Adrenal gland (tissue), 12 donors: ENCODE results near the gene ATRN. TPM values are rescaled to one million over a fixed set of nuclear protein-coding genes. Genes with fewer than 3 reads are reported as not detected.

ENCODE experiments used
- DNase-seq, 7 donors: peaks; one replicate each; pipeline ENCODE4 v3.0.0-alpha.2; 2019 to 2020
- H3K27ac ChIP-seq, 5 donors: fragments of 200-600 bp; sonication (generic) in 4 of 5; 1 replicate in 3 of 5; 2 replicates in 2 of 5; pipeline versions ENCODE4 v1.5.1 to v1.8.0; 2016 to 2020; ENCODE audit warnings: mild to moderate bottlenecking in 1 of 5
- H3K27me3 ChIP-seq: fragments of 200-600 bp; 2 replicates; pipeline ENCODE4 v1.8.0; 2021
- H3K36me3 ChIP-seq, 2 donors: fragments of 200-600 bp; replicated peaks in 1 of 2; 1 replicate in 1 of 2; 2 replicates in 1 of 2; pipeline versions ENCODE4 v1.5.1 to v1.8.0; 2018 to 2022
- H3K4me1 ChIP-seq, 2 donors: fragments of 200-600 bp; replicated peaks in 1 of 2; 1 replicate in 1 of 2; 2 replicates in 1 of 2; pipeline versions ENCODE4 v1.5.1 to v1.8.0; 2018 to 2021
- H3K4me3 ChIP-seq, 4 donors: fragments of 200-600 bp; sonication (generic) in 3 of 4; one replicate each; pipeline ENCODE4 v1.5.1; 2016 to 2018
- H3K9me3 ChIP-seq, 3 donors: fragments of 200-600 bp; sonication (generic) in 1 of 3; replicated peaks in 1 of 3; 1 replicate in 2 of 3; 2 replicates in 1 of 3; pipeline versions ENCODE4 v1.5.1 to v1.8.0; 2016 to 2021
- POLR2A ChIP-seq, 2 donors: fragments of 450-650 bp; IDR thresholded peaks; one replicate each; pipeline ENCODE4 v1.6.1; 2017; ENCODE audit warnings: antibody characterized with exemption in 2 of 2, mild to moderate bottlenecking in 2 of 2, moderate library complexity in 1 of 2
- WGBS, 4 donors: extraction: QIAGEN DNeasy Blood & Tissue Kit in 2 of 4; methylation state at CpG; one replicate each; pipeline versions ENCODE4 v1.1.5 to v1.1.7; 2013 to 2017; 5-methylcytosine and 5-hydroxymethylcytosine counted together
- intact Hi-C, 2 donors: fragments of 100-400 bp; cut with DNase I; formaldehyde crosslinking; loops; one replicate each; pipeline versions ENCODE4 v1.14.1 to v1.15.0; 2022 to 2023
- polyA plus RNA-seq, 3 donors: library from polyadenylated mRNA; stranded (reverse); fragments of 200-250 nt in 2 of 3; fragments of 350-450 nt in 1 of 3; fragmentation: Illumina TruSeq in 1 of 3; extraction: RNeasy Lipid Tissue Mini Kit (QIAGEN cat#74804) in 1 of 3; gene quantifications; one replicate each; pipeline ENCODE4 v1.2.3, GENCODE V29; 2013 to 2014
- total RNA-seq, 9 donors: library from RNA; depleted of rRNA in 4 of 9; stranded (reverse); fragments of >200 nt in 4 of 9; fragments of 120-200 nt in 1 of 9; fragmentation: NEBNext Ultra II Directional in 1 of 9; extraction: Animal tissue kit (Norgen Biotek cat#: 25700) in 1 of 9; gene quantifications; one replicate each; pipeline versions ENCODE4 v1.1.0 to v1.2.4, GENCODE V29; 2013 to 2023
- TF ChIP-seq, protein P1 (sequence below), 6 experiments: fragments of 450-650 bp in 4 of 6; fragments of 200-600 bp in 2 of 6; sonication (generic) in 1 of 6; IDR thresholded peaks; 1 replicate in 5 of 6; 2 replicates in 1 of 6; pipeline versions ENCODE4 v1.5.1 to v1.8.0; 2016 to 2021; ENCODE audit warnings: antibody characterized with exemption in 6 of 6, mild to moderate bottlenecking in 2 of 6, moderate library complexity in 1 of 6
- donor health status: healthy with polysubstance abuse.
- donor health status: Bipolar disorder and iron deficiency.
- donor health status: DM: yes; HTN: yes; CAD: no.
- donor health status: DM: no; HTN: no; CAD: no.
- donor health status: DM: no; HTN: no; CAD: no.
- donor health status: DM: yes; HTN: yes; CAD: no.

Gene ATRN
- total and polyA plus RNA-seq, 12 donors = 6.2 to 81.1 (median 51.6) TPM

DNA sequence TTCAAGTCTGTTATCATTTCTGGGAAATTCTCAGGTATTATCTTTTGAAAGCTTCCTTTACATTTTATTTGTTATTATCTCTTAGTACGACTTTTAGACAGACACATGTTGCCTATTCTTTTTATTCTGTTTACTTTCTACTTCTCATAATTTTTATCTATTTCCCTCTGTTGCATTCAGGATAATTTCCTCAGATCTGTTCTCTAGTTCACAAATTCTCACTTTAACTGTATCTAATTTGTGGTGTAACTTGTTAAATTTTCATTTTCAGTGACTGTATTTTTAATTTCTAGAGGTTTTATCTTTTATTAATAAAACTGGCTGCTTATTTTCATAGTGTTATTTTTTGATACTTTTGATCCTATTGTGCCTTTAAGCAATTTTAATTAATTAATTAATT, 16.0 kb downstream of the ATRN start:
- H3K27ac ChIP-seq = no peak overlapping the region
- intact Hi-C loops = loop anchor here in 1 of 2 donors (10.0 kb wide), 1 partner anchor 78 kb away; no protein-coding TSS in a partner anchor
- peaks cover 0 to 5% of the 10 kb centered on the region in 2 donors for H3K36me3 ChIP-seq
- peaks cover 13 to 28% of the 10 kb centered on the region in 2 donors for H3K4me1 ChIP-seq
- no peak for DNase-seq
- 89 to 100% (median 97%) methylated on average over 1 of the region's 1 CpG for WGBS, 4 donors
- TF ChIP-seq POLR2A (IDR thresholded peaks at IDR 0.05) = no peak
- TF ChIP-seq, protein P1, sequence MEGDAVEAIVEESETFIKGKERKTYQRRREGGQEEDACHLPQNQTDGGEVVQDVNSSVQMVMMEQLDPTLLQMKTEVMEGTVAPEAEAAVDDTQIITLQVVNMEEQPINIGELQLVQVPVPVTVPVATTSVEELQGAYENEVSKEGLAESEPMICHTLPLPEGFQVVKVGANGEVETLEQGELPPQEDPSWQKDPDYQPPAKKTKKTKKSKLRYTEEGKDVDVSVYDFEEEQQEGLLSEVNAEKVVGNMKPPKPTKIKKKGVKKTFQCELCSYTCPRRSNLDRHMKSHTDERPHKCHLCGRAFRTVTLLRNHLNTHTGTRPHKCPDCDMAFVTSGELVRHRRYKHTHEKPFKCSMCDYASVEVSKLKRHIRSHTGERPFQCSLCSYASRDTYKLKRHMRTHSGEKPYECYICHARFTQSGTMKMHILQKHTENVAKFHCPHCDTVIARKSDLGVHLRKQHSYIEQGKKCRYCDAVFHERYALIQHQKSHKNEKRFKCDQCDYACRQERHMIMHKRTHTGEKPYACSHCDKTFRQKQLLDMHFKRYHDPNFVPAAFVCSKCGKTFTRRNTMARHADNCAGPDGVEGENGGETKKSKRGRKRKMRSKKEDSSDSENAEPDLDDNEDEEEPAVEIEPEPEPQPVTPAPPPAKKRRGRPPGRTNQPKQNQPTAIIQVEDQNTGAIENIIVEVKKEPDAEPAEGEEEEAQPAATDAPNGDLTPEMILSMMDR (IDR thresholded peaks at IDR 0.05) = no peak
- H3K9me3 ChIP-seq = peaks cover 0 to 5% (median 0%) of the 10 kb centered on the region in 3 donors
- no peaks in the 10 kb centered on the region for H3K27me3 ChIP-seq
- no peak overlapping the region for H3K4me3 ChIP-seq

DNA sequence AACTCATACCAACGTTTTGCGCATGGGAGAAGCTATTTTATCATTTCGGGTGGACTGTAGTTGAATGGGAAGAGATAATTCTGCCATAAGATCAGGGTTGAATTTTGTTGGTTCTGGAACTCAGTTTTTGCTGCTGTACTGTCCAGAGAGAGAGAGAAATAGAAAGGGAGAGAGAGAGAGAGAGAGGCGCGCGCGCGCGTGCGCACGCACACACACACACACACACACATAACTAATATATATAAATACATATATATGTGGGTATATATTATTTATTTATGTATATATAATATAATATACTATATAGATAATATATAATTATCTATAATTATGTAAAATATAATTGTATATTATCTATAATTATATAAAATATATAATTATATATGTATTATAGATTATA, 21.9 kb downstream of the ATRN start:
- intact Hi-C loops = no loop called here
- Histone ChIP-seq H3K27ac (no peak overlapping the region), H3K36me3 (peaks cover 0 to 5% of the 10 kb centered on the region in 2 donors), H3K4me1 (no peaks in the 10 kb centered on the region), H3K27me3 (no peaks in the 10 kb centered on the region), H3K9me3 (peaks cover 0 to 7% (median 0%) of the 10 kb centered on the region in 3 donors), H3K4me3 (no peak overlapping the region)
- no peak for DNase-seq
- WGBS, 4 donors = 89 to 95% (median 92%) methylated on average over 11 of the region's 11 CpGs
- TF ChIP-seq POLR2A (IDR thresholded peaks at IDR 0.05) = no peak
- TF ChIP-seq, protein P1 (IDR thresholded peaks at IDR 0.05) = no peak

DNA sequence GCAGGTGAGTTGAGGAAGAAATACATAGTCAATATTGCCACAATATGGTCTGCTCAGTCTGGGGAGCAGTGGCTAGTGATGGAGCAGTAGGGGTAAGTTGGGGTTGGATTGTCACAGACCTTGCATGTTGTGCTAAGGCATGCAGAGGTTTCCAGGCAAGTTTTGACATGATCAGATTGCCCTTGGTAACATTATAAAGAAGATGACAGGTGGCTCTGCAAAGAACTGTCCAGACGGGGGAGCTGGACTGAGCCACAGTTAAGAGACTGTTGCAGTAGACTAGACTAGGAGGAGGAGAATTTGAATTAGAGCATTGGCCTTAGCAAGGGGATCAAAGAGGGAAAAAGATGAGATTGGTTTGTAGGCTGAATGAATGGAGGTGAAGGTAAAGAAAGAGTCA, 23.4 kb downstream of the ATRN start:
- WGBS, 4 donors = 94 to 98% (median 95%) methylated on average over 1 of the region's 1 CpG
- intact Hi-C loops = no loop called here

DNA sequence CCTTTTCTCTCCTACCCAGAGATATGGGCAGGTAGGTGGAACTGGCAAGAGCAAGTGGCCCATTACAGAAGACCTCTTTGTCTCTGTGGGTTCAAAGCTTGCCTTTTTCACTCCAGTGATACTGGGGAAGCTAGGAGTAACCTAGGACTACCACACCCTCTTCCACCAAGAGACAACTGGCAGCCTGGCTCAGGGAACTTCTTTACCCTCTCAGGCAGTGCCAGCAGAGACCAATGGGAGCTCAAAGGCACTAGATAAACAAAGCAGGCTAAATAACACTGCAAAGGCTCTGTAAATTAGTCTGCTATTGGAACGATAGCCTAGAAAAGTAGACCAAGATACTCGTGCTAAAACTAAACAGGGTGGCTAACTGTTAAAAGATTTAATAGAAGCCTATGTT, 32.1 kb downstream of the ATRN start:
- WGBS, 4 donors = 90 to 98% (median 93%) methylated on average over 2 of the region's 2 CpGs
- Histone ChIP-seq H3K9me3 (no peaks in the 10 kb centered on the region), H3K27ac (no peak overlapping the region), H3K36me3 (no peaks in the 10 kb centered on the region), H3K4me3 (no peak overlapping the region), H3K27me3 (no peaks in the 10 kb centered on the region), H3K4me1 (peaks cover 0 to 10% of the 10 kb centered on the region in 2 donors)
- DNase-seq = no peak
- intact Hi-C loops = no loop called here
- TF ChIP-seq, protein P1 (IDR thresholded peaks at IDR 0.05) = no peak
- no peak for TF ChIP-seq POLR2A (IDR thresholded peaks at IDR 0.05)

More for the DNA sequence above, 23.4 kb downstream of the ATRN start:
- H3K27me3 ChIP-seq = no peaks in the 10 kb centered on the region
- no peak for TF ChIP-seq POLR2A (IDR thresholded peaks at IDR 0.05)
- TF ChIP-seq, protein P1 (IDR thresholded peaks at IDR 0.05) = no peak
- no peaks in the 10 kb centered on the region for H3K4me1 ChIP-seq
- DNase-seq = no peak
- peaks cover 0 to 5% of the 10 kb centered on the region in 2 donors for H3K36me3 ChIP-seq
- no peak overlapping the region for H3K4me3 ChIP-seq
- H3K9me3 ChIP-seq = peaks cover 0 to 7% (median 0%) of the 10 kb centered on the region in 3 donors
- H3K27ac ChIP-seq = no peak overlapping the region
